Frontal cortex (tissue), 4 donors: Measurements from ENCODE around the gene CNTN4. TPM values are rescaled to one million over a fixed set of nuclear protein-coding genes. Genes with fewer than 3 reads are reported as not detected.

Source experiments
- DNase-seq, 2 donors: peaks; one replicate each; pipeline ENCODE4 v3.0.0; 2012; ENCODE audit warnings: low spot score in 2 of 2
- FAIRE-seq: peaks from 2 replicates; lab custom pipeline; 2012; peaks lifted over from hg19 to GRCh38; lab: Jason Lieb, UNC
- total RNA-seq: library from RNA; depleted of rRNA; stranded (reverse); fragments of >200 nt; gene quantifications from one replicate; pipeline ENCODE4 v1.2.3, GENCODE V29; 2014
- donor health status: control.
- donor health status: control.
- donor health status: control.

CNTN4 gene
- total RNA-seq, 1 donor from 2014 or later, result 134 TPM

GRCh38 chr3:3031326-3031725, 932.7 kb downstream of the CNTN4 start:
- no peak for DNase-seq
- FAIRE-seq, result no peak

DNA sequence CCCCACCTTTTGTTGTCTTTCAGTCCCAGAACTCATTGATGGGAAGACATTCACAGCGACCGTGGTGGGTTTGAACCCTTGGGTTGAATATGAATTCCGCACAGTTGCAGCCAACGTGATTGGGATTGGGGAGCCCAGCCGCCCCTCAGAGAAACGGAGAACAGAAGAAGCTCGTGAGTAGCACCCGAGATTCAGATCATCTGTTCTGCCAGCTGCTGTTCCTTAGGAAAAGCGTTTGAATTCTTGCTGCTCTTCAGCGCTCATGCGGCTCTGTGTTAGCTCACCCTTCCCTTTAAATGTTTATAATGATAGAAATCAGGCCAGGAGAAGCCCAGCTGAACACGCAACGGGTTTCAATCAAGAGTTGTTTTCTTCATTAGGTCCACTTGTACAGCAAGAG, 938.5 kb downstream of the CNTN4 start:
- DNase-seq (no peak), FAIRE-seq (no peak)

DNA sequence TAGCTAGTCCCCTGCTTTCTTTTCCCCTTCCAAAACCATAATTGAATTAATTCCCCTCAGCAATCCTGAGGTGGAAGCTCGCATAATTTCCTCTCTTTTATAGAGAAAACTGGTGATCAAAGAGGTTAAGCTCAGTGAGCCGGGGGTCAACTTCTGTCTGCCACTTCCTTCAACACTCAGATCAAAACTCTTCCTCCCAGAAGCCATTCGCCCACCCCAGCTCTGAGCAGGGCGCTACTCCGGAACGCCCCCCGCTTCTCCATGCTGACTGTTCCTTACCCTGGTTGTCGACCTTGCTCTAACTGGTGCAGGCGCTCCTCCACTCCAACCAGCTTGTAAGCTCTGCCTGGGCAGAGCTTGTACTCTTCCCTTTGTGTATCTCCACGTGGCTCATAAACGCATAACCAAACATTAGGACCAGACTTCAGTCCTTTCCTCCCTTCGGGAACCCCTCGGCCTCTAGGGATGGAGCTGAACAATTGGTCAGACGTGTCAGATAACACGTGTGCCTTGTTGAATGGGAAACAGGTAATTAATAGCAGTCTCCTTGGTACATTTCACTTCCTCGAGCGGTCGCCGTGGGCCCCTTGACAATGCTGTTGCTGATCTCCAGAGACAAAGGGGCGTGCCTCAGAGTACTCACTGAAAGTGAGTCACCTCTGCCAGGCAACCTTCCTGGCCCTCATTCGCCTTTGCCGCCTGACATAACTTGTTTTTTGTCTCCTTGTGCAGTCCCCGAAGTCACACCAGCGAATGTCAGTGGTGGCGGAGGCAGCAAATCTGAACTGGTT, 939.7 kb downstream of the CNTN4 start:
- FAIRE-seq, result no peak
- no peak for DNase-seq

DNA sequence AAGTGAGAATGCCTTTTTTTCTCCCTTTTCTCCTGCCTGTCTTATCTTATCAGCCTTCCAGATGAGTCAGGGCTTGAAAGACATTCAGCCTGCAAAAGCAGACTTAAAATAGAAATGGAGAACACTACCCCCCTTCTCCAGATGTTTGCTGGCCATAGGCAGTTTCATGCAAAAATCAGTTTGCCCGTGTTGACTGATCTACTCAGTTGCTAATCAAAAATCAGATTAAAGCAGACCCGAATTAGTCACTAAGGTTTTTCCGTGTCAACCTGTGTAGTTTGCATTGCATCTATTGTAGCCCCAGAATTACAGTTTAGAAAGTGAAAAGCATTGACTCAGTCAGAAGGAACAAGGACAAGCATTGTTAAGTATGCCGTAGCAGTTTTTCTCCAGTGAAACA, 955.3 kb downstream of the CNTN4 start:
- FAIRE-seq (no peak), DNase-seq (no peak)

GRCh38 chr3:3059645-3060044, 961.0 kb downstream of the CNTN4 start:
- FAIRE-seq, result no peak
- no peak for DNase-seq

DNA sequence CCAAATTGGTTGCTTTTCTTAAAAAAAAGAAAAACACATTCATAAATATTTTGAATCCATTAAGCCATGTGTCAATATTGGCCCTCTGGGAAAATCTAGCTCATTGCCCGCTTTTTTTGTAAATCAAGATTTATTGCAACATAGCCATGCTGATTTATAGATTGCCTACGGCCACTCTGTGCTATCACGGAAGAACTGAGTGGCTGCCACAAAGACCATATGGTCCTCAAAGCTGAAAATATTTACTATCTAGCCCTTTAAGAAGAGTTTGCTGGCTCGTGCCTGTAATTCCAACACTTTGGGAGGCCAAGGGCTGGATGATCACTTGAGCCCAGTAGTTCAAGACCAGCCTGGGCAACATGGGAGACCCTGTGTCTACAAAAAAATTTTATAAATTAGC, 965.6 kb downstream of the CNTN4 start:
- no peak for DNase-seq
- FAIRE-seq, result no peak

DNA sequence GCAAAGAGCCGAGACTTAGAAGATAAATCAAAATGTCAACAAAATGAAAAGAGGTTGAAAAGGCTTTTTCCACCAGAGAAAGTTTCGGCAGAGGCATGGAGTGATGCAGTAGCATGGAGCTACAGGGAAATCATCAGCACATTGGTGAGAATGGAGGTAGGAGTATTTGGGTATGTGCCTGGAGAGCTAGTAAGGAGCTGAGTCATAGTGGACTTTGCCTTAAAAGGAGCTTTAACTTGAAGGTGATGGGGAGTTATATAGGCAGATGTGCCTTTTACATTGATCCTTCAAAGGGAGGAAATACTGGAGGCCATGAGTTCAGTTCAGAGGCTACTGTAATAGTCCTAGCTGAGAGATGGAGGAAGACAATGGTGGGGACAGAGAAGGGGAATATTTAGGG, 967.2 kb downstream of the CNTN4 start:
- FAIRE-seq, result no peak

GRCh38 chr3:3066378-3066777, 967.7 kb downstream of the CNTN4 start:
- no peak for FAIRE-seq

More for the DNA sequence above, 967.2 kb downstream of the CNTN4 start:
- DNase-seq, result peak in 1 of 2 donors; percentile 11

DNA sequence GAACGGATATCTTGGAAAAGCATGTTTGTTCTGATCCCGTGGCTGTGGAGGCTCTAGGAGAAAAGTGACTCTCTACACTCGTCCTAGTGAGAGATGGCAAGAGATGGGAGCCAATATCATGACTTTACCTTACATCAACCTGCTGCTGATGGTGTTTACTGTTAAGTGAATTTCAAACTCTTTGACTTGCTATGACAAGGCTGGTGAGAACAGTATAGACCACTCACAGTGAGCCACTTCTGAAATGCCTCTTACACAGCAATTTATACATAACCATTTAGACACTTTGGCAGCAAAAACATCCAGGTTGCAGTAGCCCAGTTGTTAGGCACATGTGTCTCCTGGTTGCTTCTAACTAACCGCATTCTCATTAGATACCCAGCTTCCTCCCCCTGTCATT, 968.2 kb downstream of the CNTN4 start:
- FAIRE-seq (no peak), DNase-seq (no peak)

More at GRCh38 chr3:3066378-3066777, 967.7 kb downstream of the CNTN4 start:
- DNase-seq, result no peak

DNA sequence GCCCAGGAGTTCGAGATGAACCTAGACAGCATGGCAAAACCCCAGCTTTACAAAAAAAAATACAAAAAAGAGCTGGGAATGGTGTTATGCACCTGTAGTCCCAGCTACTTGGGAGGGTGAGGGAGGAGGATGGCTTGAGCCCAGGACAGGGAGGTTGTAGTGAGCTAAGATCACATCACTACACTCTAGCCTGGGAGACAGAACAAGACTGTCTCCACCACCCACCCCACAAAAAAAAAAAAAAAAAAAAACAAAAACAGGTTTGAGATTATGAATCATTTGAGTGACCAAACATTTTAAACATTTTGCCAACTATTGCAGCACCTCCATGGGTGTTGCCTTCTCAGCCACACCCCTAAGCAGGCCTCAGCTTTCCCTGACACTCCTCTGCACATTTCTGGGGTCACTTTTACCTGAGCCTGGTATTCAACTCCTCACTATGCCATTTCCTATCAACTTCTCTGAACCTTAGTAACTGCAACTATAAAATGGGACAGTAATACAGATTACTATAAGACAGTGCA, 969.8 kb downstream of the CNTN4 start:
- FAIRE-seq (no peak), DNase-seq (no peak)

DNA sequence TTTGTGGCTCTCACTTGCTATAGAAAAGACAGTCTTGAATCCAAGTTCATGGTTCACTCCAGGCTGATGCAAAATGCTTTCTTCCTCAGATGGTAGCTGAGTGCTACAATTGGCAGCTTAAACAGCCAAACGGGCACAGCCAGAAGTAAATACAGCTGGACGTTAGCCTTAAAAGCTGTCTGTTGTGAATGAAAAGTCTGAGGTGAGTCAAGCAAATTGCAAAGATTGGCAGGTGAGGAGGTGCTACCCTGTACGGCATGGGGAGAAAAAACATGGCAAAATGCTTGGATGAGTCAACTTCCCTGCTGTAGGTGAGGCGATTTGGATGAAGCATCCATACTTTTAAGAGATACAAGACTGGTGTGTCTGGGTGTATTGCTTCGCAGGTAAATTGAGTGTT, 971.1 kb downstream of the CNTN4 start:
- DNase-seq (no peak), FAIRE-seq (no peak)

DNA sequence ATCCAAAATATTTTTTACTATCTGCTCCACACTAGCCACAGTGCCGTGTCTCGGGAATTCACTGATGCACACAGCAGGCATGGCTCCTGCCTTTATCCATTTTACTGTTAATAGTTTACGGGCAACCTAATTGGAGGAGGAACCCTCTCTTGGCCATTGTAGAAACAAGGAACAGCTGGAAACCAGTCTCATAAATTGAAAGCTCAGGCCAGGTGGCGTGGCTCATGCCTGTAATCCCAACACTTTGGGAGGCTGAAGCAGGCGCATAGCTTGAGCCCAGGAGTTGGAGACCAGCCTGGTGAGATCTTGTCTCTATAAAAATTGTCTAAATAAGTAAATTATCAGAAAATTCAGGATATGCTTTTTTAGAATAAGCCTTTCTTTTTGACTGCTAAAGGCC, 972.5 kb downstream of the CNTN4 start:
- FAIRE-seq (no peak), DNase-seq (no peak)

DNA sequence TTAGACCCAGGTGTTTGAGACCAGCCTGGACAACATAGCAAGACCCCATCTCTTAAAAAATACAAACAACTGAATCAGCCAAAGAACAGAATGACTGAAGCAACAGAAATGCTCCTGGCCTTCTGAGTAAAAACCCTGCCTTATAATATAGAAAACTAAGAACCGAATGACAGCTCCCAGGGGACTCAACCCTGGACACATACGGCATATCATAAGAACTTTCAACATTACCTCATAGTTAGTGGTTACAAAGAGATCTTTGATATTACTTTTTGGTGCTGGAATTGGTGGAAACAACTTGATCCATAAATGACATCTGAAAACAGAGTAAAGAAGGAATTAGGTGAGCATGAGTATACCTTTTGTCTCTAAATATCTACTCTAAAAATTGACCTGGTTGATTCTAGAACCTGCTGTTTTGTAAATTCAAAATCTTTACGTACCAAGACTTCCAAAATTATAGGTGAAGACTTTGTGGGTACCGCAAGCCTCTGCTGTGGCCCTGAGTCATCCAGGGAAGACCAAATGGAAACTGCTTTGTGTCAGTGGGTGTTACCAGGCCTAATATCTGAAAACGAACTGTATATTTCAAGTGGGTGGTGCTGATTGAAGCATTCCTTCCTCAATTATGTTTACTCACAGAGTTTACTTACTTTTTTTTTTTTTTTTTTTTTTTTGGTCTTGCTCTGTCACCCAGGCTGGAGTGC, 976.0 kb downstream of the CNTN4 start:
- no peak for DNase-seq
- FAIRE-seq, result no peak

GRCh38 chr3:3080309-3080708, 981.6 kb downstream of the CNTN4 start:
- FAIRE-seq (no peak), DNase-seq (no peak)

GRCh38 chr3:3081381-3082233, 982.9 kb downstream of the CNTN4 start:
- FAIRE-seq, result no peak
- no peak for DNase-seq

DNA sequence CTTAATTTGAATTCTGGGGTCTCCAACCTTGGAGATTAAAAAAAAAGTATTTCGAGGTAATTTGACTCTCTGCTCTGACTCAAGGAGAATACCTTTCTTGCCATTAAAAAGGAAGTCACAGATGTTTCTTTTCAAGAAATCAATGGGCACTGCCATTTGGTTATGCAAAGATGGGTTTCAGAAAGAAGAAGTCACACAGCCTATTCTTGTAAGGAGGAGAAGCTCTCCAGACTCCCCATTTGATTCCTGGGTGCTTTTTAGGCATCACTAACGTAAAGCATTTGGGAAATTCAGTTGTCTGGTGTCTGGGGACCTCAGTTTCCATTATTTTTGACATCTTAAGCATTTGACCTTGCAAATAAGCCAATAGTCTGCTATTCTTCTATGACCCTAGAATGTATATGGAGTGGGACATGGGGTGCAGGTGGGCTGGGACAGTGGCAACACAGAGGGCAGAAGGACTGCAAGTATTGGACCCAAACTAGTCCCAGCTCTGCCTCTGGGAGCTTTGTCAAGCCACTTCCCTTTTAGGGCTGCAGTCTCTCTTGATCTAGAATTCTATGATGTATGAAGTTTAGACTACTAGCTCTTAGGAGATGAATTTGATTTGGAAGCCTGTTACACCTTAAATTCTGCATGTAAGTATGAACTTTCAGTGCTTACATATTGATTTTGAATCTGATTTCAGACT, 983.7 kb downstream of the CNTN4 start:
- FAIRE-seq (no peak), DNase-seq (no peak)

- DNase-seq, result no peak
- no peak for FAIRE-seq
These were observed 986.2 kb downstream of the CNTN4 start for GRCh38 chr3:3084890-3085289.

DNA sequence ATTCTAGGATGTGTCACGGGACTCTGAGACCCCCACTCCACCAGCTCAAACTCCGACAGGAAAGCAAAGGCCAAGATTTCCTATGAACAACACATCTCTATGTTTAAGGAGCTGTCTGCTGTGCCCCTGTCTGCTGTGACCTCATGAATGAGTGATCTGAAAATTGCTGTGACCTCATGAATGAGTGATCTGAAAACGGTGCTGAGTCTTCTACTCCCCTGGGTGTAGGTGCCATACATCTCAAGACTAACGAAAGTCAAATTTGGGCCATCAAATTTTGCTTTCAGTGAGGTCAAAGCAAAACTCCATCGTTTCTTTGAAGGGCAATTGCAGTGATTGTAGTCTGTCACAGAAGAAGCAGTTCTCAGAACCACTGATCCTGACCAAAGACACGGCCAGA, 987.1 kb downstream of the CNTN4 start:
- DNase-seq (no peak), FAIRE-seq (no peak)

GRCh38 chr3:3086239-3086638, 987.6 kb downstream of the CNTN4 start:
- FAIRE-seq, result no peak
- DNase-seq, result no peak

GRCh38 chr3:3087279-3087678, 988.6 kb downstream of the CNTN4 start:
- FAIRE-seq (no peak), DNase-seq (no peak)
